Measurements from ENCODE around the gene COLEC12. TPM values are rescaled to one million over a fixed set of nuclear protein-coding genes. Genes with fewer than 3 reads are reported as not detected.

Gene COLEC12
- total and polyA plus RNA-seq, 10 of the 15 experiments (the other 5 are each of a cell fraction or from before 2014, with no cell fraction given), result 0.04 to 0.05 TPM; not detected in 8

GRCh38 chr18:404061-404636 lies 96.4 kb downstream of the COLEC12 start:
- no peaks in the 10 kb centered on the region for H3K79me2 ChIP-seq (ENCODE audit: control insufficient read depth, insufficient read depth, low read length)
- no peak overlapping the region for H2AFZ ChIP-seq (ENCODE audit: control insufficient read depth, low read depth, low read length)
- ChIA-PET POLR2A (no interaction called here), RAD21 (ENCODE audit: unreplicated experiment) (no interaction called here), CTCF (no interaction called here), SMC1A (ENCODE audit: uncharacterized antibody, unreplicated experiment) (no interaction called here)
- H3K9ac ChIP-seq (ENCODE audit: control insufficient read depth, insufficient read depth, low read length), result no peak overlapping the region
- no peaks in the 10 kb centered on the region for H4K20me1 ChIP-seq (ENCODE audit: control insufficient read depth, insufficient read depth)
- WGBS (ENCODE audit: insufficient coverage, insufficient replicate concordance, low lambda C conversion rate, missing lambda C conversion rate), result 54% methylated on average over 8 of the region's 8 CpGs
- no peaks in the 10 kb centered on the region; the same call in 2 of the 3 replicates for H3K9me3 ChIP-seq (replicated peaks; ENCODE audit: control insufficient read depth, insufficient read depth, low read length)
- H3K4me2 ChIP-seq (ENCODE audit: control insufficient read depth, insufficient read depth), result no peak overlapping the region
- no peaks in the 10 kb centered on the region for H3K36me3 ChIP-seq (ENCODE audit: control insufficient read depth in 2 of 2, insufficient read depth in 2 of 2, low read length in 1 of 2)
- H3K4me1 ChIP-seq (ENCODE audit: control insufficient read depth, insufficient read depth, low read length), result no peaks in the 10 kb centered on the region
- no peak overlapping the region for H3K4me3 ChIP-seq
- no peak for ATAC-seq
- H3K27ac ChIP-seq (ENCODE audit: control insufficient read depth, insufficient read depth), result no peak overlapping the region
- BruUV-seq (replicated peaks), result no TSS peak
- TF ChIP-seq BHLHE40 (IDR thresholded peaks at IDR 0.05; ENCODE audit: borderline replicate concordance in 1 of 2, low read depth in 2 of 2, low read length in 1 of 2) (no peak), CBFB (IDR thresholded peaks at IDR 0.05; ENCODE audit: low read depth) (no peak), ATF3 (IDR thresholded peaks at IDR 0.05; ENCODE audit: borderline replicate concordance, extremely low read depth, low read depth, low read length) (no peak), MTA2 (IDR thresholded peaks at IDR 0.05; ENCODE audit: low read depth) (no peak), SMAD5 (IDR thresholded peaks at IDR 0.05; ENCODE audit: low read depth) (no peak), ZBTB4 (CRISPR knock-in tag; IDR thresholded peaks at IDR 0.05) (no peak), SP1 (IDR thresholded peaks at IDR 0.05; ENCODE audit: low read depth, low read length) (no peak), ZNF274 (IDR thresholded peaks at IDR 0.05; ENCODE audit: insufficient read depth, insufficient read length) (no peak), E4F1 (IDR thresholded peaks at IDR 0.05; ENCODE audit: borderline replicate concordance, partially characterized antibody) (no peak), JUNB (IDR thresholded peaks at IDR 0.05) (no peak), MLLT1 (IDR thresholded peaks at IDR 0.05) (no peak), YBX1 (IDR thresholded peaks at IDR 0.05) (no peak), CHD4 (IDR thresholded peaks at IDR 0.05) (no peak)
- no peak for DNase-seq (ENCODE audit: low read depth, low spot score)
- no peaks in the 10 kb centered on the region for H3K27me3 ChIP-seq (replicated peaks in 1 of 2; ENCODE audit: control insufficient read depth in 2 of 2, insufficient read depth in 2 of 2, low read length in 1 of 2)
- in situ Hi-C loops (cut with MboI) (no loop called here), intact Hi-C loops (cut with micrococcal nuclease; ENCODE audit: unreplicated experiment) (no loop called here)
- no peak for FAIRE-seq

Measured in GM12878 (cell line).